GM21423 (cell line): ENCODE measurements around the gene PRM2.

Experiments
- ATAC-seq: cut with Tn5 transposase; IDR thresholded peaks from one replicate; pipeline ENCODE4 v1.9.1; 2021; ENCODE audit warnings: mild to moderate bottlenecking, moderate library complexity; ENCODE audit not compliant: unreplicated experiment

PRM2 gene, protein sequence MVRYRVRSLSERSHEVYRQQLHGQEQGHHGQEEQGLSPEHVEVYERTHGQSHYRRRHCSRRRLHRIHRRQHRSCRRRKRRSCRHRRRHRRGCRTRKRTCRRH

DNA sequence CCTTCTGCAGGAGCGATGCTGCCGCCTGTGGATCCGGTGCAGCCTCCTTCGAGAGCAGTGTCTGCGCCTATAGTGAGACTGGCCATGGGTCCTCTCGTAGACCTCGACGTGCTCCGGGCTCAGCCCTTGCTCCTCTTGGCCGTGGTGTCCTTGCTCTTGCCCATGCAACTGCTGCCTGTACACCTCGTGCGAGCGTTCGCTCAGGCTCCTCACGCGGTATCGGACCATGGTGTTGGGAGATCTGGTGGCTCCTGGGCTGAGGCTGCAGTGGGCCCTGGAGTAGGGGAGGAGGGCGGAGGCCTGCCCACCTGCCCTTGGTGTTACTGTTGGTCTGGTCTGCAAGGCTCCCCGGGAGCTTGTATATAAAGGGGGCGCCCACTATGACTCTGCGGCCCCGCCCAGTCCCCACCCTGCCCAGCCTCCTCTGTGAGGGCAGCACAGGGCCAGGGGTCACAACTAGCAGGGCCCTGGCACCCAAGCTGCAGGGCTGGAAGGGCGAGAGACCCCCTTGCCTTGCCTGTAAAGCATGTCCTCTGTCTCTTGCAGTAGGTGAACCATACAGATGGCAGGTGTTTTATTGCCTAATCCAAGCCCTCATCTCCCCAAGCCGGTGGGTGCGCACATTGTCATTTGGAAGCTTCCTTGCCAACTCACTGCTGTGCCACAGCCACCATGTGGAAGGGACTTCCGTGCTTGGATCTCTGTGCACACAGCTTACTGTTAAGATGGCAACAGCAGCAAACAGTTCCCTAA lies at the start of gene PRM2:
PRM2 (minus strand) TSS at position 338 of the 753 bp plus-strand sequence; CDS start at position 228, 110 bp downstream.
- no peak for ATAC-seq

- ATAC-seq: no peak
Measured at GRCh38 chr16:11325404-11326083, 49.3 kb upstream of the PRM2 start.

GRCh38 chr16:11323551-11324336 lies 47.5 kb upstream of the PRM2 start:
- no peak for ATAC-seq

DNA sequence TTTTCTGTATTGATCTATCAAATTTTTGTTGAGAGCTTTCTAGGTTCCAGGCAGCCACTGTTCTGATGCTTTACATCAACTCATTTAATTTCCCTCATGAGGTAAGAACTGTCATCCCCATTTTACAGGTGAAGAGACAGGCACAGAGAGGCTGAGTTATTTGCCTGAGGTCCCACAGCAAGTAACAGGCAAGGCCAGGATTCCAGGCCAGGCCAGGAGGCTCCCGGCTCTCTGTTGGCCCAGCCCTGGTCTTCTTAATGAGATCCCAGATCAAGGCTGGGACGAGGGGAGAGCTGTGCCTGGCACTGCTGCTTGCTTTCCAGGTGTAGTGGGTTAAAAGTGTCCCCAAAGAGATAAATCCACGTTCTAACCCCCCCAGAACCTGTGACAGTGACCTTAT lies 46.5 kb upstream of the PRM2 start:
- ATAC-seq: no peak

DNA sequence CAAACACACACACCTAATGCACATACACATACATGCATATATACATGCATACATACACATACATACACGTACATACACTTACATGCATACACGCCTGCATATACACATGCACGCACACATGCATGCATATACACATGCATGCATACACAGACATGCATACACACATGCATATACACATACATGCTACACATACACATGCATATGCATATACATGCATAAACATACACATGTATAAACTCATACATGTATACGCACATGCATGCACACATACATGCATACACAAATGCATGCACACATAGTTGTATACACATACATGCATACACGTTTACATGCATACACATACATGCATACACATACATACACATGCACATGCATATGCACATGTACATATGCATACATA lies 45.4 kb upstream of the PRM2 start:
- ATAC-seq: no peak

GRCh38 chr16:11320170-11320569 lies 43.9 kb upstream of the PRM2 start:
- ATAC-seq: no peak

DNA sequence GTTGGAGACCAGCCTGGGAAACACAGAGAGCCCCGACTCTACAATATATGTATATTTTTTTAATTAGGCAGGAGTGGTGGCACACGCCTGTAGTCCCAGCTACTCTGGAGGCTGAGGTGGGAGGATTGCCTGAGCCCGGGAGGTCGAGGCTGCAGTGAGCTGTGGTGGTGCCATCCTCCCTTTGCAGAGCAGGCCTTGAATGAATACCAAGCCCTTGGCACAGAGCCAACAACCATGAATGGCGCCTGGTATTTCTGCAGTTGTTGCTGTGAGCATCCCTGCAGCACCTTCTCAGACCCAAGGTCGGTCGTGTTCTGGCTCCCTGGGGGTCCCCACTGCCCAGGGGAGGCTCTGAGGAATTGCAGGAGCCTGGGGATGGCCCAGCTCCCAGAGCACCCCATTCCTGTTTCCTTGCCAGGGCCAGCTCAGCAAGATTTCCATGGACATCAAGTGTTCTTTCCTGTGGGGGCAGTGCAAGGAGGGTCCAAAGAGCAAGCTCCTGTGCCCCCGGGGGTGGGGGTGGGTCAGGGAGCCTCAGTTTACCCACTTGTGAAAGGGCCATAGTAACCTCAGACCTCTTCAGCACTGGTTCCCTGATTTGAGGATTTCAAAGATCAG lies 43.4 kb upstream of the PRM2 start:
- ATAC-seq: no peak

- ATAC-seq: no peak
Measured at GRCh38 chr16:11318817-11319216, 42.5 kb upstream of the PRM2 start.

DNA sequence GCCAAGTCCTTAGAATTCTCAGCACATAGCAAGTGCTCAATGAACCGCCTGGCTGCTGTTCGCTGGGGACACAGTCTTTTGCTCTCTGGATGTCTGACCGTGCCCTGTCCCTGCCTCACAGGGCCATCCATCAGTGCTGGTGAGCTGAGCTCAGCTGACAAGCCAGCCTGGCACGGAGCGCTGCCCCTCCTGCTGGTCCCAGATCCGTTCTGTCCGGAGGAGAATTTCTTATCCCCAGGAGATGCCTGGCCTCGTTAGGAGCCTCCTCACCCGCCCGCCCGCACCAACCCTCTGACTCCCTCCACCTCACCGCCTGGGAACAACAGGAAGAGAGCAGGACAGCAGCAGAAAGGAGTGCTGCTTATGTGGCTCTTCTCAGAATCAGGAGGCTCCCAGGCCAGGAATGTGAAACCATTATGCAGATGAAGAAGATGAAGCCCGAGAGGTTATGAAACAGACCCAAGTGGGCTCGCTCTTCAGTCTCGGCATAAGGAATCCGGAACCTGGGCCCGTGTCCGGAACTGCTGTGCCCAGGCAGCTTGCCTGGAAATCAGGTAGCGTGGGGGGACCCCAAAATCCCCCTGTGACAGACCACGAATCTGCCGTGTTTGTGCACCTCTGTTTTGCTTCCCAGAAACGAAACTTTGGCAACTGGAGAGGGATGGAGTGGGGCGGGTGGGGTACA lies 40.2 kb upstream of the PRM2 start:
- no peak for ATAC-seq

GRCh38 chr16:11315510-11315909 lies 39.2 kb upstream of the PRM2 start:
- ATAC-seq: no peak

GRCh38 chr16:11314309-11314894 lies 38.1 kb upstream of the PRM2 start:
- no peak for ATAC-seq

GRCh38 chr16:11313493-11314308 lies 37.4 kb upstream of the PRM2 start:
- ATAC-seq: no peak

DNA sequence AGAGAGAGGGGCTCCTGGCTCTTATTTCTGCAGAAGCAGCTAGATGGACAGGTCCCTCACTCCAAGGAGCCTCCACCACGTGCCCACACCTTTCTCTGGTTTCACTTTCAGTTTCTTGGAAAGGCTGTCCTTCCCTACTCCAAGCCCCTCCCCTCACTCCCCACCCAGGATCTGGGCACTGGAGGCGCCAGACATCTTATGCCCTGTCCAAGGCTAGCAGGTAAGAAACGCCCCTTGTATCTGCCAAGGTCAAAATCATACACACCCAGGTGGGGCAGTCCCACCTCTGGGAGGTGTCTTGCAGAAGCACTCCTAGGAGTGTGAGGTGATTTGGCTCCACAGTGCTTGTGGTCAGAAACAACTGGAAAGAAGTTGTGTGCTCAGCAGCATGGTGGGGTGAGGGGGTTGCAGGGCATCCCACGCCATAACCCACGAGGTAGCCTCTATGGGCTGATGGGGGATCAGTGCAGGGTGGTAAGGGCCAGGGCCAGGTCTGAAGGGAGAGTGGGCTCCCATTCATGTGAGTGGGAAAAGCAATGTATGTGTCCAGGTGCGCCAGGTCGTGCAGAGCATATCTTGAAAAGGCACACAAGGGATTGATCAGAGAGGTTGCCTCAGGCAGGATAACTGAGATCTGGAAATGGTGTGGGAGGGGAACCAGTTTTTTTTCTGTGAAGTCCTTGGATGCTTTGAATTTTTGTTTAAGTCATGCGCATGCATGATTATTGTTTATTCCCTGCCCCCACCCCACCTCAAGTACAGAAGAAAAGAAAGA lies 36.6 kb upstream of the PRM2 start:
- ATAC-seq: no peak

DNA sequence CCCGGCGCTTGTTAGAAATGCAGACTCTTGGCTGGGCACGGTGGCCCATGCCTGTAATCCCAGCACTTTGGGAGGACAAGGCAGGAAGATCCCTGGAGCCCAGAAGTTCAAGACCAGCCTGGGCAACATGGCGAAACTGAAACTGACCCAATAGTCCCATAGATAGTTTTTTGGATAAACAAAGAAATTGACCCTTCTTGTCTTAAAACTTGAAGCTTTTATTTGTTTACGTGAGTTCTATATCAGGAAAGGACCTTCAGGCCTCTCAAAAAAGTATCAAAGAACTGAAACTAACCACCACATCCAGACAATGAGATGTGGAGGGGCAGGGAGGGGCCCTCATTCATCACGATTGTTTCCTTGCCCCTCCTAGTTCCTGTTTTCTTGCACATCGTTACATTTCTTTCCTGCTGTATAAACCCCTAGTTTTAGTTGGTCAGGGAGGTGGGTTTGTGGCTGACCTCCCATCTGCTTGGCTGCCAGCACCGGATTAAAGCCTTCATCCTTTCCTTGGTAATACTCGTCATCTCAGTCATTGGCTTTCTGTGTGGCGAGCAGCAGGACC lies 34.8 kb upstream of the PRM2 start:
- peak; percentile 40 for ATAC-seq

- no peak for ATAC-seq
Measured at GRCh38 chr16:11310634-11310977, 34.3 kb upstream of the PRM2 start.

DNA sequence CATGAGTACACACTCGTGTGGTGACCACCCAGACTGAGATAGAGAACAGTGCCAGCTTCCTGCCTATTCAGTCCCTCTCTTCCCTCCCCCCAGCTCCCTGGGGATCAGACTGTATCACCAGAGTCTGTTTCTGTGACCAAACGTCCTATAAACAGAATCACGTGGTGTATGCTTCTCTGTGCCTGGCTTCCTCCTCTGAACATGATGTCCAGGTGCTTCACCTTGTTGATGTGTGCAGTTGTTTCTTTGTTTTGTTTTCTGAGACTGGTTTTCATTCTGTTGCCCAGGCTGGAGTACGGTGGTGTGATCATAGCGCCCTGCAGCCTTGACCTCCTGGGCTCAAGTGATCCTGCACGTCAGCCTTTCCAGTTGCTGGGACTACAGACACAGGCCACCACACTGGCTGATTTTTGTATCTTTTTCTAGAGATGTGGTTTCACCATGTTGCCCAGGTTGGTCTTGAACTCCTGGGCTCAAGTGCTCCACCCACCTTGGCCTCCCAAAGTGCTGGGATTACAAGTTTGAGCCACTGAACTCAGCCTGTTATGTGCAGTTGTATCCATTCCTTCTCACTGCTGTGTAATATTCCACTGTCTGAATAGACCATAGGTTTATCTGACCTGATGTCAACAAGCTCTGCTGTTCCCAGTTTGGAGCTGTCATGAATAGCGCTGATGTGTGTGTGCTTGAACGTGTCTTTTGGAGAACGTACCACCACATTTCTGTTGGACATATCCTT lies 33.8 kb upstream of the PRM2 start:
- peak; percentile 37 for ATAC-seq

DNA sequence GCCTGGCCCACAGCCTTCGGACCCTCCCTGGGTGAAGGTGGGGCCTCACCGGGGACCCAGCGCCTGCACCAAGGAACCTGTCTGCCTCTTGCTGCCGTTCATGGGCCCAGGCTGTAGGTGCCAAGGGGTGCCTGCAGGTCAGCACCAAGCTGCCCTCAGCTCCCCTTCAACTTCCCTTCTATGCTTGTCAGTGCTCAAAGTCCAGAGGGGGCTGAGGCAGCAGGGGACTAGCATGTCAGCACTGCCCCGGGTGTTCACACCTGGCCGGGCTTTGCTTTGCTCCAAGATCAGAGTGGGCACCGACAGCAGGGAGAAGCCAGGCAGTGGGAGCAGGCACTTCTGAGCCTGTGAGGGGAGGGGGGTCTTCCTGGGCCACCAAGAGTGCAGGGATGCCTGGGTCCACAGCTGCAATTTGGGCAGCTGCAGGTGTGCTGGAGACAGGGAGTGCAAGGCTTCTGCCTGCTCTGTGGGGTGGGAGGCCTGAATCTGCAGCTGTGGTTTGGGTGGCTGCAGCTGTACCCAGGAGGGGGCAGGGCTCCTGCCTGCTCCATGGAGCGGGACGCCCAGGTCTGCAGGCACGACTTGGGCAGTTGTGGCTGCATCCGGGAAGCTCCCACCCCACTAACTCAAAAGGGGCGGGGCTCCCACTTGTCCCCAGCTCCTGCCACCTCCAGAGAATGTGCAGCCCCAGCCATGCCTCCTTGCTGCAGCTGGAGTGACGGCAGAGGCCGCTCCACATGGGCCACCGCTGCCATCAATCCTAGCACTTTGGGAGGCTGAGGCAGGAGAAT lies 32.4 kb upstream of the PRM2 start:
- no peak for ATAC-seq
